Caki2 (cell line): ENCODE measurements around the gene WDR48. TPM values are rescaled to one million over a fixed set of nuclear protein-coding genes. Genes with fewer than 3 reads are reported as not detected.

Source experiments
- DNase-seq: peaks from one replicate; pipeline ENCODE4 v3.0.0-alpha.2; 2015; ENCODE audit warnings: low read depth
- in situ Hi-C: cut with HindIII; loops from 2 replicates; pipeline ENCODE4 v1.10.0; 2016; ENCODE audit warnings: low sequenced_read_pairs, low pct_unique_long_range_greater_than_20kb, mixed read lengths
- total RNA-seq: library from RNA; depleted of rRNA; stranded (reverse); fragments of >200 nt; shearing (Covaris generic); gene quantifications from 2 replicates; pipeline ENCODE4 v1.2.3, GENCODE V29; 2014; ENCODE audit warnings: low replicate concordance; rRNA removed

Gene WDR48
- 17.5 and 18.2 TPM in 2 replicates for total RNA-seq

DNA sequence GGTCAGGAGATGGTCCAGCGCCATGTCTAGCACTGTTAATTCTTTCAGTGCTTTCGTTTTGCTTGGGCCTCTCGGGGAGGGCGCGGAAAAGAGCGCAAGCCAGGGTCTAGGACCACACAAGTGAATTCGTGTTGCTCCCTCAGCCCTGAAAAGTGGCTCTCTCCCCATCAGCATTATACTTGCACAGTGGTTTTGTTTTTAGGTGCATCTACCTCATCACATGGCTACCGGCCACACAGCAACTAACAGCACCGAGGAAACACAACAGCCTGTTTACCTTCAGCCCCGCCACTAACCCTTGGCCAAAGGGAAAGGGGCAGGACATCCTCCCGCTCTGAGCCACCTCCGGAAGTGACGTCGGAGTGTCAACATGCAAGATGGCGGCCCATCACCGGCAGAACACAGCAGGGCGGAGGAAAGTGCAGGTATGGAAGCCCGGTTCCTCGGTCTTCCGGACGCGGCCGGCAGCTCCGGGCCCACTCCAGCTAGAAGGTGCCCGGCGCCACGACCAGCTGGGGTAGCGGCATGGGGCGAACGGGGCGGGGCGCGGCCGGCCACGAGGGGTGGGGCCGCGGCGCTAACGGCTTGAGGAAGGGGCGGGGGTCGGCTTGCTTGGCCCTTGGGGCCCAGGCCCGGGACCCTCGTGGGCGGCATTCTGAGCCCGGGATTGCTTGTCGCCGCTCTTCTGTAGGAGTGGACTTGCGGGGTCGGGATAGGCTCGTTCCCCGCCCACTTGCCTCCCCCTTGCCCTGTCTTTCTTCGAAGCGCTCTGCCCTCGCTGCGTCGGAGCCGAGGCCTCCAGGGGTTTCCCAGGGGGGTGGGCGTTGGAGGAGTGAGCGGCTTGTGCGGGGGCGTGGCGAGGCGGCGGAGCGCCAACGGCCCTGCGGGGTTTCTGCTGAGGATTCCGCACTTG lies at the start of gene WDR48, which contains the start of gene SCN11A:
TSS of gene WDR48 (plus strand) at position 368 of the 913 bp plus-strand sequence. CDS start at position 378, 10 bp downstream.
TSS of gene SCN11A (minus strand) at position 296 of the 913 bp plus-strand sequence. CDS start 101,582 bp downstream, outside the sequence.
- in situ Hi-C loops: no loop called here
- peak; percentile 77 for DNase-seq

DNA sequence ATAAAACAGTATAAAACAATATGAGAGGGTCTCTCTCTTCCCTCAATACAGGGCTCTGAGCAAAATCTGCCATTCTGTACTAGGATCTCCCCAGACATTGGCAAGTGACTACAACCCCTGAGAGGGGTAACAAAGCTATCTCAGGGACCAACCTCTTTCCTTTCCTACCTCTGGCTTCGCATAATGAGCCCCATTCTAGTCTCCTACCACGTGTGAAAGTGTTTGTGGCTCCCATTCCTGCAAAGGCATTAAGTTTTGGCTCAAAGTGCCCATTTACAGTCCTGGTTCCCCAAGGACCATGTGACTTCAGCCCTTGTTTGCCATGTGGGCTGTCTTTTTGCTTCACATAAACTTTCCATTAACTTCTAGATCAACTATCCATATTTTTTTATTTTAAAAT lies 46.5 kb upstream of the WDR48 start:
- no peak for DNase-seq
- in situ Hi-C loops: no loop called here

DNA sequence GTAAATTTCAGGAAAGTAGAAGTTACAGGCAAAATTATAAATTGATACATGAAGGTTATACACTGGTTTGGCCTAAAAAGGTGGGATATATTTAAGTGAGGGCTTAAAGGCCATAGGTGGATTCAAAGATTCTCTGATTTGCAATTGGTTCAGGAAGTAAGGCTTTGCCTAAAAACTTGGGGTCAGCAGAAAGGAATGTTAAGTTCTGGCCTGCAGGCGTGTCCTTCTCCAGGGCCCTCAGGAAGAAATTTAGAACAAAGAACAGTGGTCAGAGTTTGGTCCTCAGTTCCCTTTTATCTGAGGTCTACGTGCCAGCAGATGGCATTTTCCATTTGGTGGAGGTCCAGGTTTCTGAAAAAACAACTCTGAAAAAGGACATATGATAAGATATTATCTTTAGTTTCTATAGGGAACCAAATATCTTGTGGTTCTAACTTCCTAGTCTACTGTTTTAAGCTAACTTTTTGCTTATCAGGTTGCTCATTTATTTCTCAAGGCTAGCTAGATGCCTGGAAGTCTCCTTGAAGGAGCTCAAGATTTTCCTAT lies 40.6 kb upstream of the WDR48 start:
- in situ Hi-C loops: no loop called here
- no peak for DNase-seq

DNA sequence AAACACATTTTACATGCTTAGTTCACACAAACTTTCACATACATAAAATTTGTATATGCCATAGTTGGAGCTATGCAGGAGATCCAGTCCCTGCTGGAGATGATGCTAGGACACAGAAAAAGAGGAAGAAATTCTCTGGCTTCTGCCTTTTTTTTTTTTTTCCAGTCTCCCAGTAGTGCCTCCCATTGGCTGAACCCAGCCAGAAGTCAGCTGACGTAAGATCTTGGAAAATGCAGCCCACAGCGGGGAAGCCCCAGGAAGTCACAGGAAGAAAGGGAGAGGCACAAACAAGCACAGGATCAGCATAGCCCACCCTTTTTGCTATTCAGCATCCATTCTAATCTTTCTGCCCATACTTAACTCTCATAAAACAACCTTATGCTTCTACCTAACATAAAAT lies 38.5 kb upstream of the WDR48 start:
- in situ Hi-C loops: no loop called here
- no peak for DNase-seq

DNA sequence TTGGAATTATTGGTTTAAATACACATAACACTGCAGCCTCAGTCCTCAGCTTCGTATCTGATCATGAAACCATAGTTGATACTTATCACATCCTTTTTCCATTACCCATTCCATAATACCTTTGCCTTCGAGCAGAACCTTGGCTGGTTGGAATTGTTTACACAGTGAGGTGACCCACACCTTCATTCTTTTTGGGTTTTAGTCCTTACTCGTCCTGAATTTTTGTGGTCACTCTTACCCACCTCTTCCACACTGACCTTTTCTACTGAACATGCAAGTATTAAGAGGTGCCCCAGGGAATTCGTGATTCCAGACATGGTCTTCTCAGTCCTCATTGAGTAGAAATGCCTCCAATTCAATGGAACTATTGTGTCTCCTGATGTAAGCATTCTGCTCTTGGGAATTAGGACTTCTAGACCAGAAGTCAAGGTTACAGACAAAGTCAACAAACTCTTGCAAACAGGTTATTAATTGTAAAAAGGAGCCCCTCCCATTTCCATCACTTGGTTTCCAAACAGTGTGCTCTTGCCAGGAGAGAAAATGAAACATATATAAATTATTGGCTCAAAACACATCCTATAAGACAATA lies 37.8 kb upstream of the WDR48 start:
- no peak for DNase-seq
- in situ Hi-C loops: no loop called here

DNA sequence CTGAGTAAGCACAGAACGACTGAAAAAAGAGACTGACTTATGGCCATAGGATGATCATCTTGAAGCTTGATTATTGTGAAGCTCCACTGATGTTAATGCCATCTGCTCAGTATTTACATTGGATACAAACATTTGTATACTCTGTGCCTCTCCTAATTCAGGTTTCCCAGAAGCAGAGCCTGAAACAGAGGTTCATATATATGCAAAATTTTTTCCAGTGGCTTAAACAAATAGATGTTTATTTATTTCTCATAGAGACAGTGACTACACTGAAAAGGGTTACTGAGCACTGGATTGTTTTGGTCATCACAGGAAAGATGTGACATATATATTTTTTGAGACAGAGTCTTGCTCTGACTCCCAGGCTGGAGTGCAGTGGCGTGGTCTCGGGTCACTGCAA lies 36.4 kb upstream of the WDR48 start:
- no peak for DNase-seq
- in situ Hi-C loops: no loop called here

DNA sequence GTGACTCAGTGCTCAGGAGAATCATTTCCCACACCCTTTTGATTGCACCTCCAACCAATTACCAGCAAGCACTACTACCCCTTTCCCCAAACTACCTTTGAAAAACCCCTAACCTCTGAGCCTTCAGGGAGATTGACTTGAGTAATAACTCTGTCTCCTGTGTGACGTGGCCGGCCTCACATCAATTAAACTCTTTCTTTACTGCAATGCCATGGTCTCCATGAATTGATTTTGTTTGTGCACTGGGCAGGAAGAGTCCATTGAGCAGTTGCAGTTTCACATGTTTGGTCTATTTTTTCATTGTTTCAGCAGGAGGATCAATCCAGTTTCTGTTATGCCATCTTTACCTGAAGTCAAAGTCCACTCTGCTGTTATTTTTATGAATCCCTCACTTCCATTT lies 32.5 kb upstream of the WDR48 start:
- in situ Hi-C loops: no loop called here
- DNase-seq: no peak

DNA sequence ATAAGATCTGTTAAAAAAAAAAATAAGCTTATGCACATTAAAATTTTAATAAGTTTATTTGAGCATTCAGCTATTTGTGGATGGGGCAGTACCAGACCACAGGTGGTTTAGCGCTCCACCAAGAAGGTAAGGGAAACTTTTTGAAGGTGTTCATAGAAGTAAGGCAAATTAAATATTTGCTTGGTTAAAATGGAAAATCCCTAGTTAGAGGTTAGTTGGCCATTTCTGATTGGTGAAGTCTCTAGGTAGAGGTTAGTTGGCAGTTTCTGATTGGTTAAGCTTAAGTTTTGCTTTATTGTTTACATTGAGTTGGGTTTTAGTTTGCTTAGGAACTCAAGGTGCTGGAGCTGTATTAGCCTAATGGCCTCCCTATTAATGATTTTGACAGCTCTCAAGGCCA lies 30.8 kb upstream of the WDR48 start:
- no peak for DNase-seq
- in situ Hi-C loops: no loop called here

DNA sequence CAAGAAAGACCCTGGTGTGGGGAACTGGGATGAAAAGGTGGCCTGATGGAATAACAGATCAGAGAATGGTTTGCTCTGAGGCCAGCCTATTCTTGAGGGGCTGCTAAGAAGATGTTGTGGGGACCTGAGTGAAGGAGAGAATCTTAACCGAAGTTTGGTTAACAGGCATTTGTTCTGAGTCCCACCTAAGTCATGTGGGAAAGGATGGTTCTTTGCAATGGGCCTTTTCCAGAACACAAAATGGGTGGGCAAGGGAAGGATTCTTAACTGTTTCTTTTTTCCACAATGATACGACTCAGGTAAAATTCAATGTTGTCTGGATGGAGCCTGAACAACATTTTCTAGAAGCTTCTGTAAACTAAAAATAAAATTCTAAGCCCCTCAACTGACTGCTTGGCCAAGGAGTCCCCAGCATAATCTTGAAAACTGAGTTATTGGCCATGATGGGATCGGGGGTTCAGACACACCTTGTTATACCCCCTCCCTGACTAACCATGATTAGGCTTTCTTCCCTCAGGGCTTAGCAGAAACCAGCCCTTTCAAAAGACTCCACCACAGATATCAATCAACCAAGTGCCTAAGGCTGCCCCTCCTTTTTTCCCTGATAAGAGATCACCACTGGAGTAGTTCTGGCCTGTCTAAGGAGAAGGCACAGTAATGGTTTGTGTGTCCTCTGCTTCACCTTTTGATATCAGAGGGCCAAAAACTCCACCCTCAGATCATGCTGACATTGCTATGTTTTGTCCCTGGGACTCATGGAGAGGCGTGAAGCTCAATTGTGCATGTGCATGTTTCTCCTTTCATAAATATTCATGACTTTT lies 30.1 kb upstream of the WDR48 start:
- in situ Hi-C loops: no loop called here

DNA sequence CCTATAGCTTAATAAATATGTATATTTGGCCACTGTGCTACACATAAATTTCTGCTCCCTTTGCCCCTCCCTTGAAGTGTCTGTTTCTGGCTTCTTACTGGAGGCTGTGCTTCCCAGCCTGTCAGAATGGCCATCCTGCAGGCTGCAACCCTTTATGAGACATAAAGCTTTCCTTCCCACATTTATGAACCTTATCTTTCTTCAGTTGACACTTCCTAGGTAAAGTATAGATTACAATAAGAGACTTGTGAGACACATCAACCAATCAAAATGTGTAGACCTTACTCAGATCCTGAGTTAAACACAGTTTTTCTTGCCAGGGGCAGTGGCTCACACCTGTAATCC lies 29.6 kb upstream of the WDR48 start:
- in situ Hi-C loops: no loop called here
- no peak for DNase-seq

More for the DNA sequence above, 30.1 kb upstream of the WDR48 start:
- DNase-seq: no peak

DNA sequence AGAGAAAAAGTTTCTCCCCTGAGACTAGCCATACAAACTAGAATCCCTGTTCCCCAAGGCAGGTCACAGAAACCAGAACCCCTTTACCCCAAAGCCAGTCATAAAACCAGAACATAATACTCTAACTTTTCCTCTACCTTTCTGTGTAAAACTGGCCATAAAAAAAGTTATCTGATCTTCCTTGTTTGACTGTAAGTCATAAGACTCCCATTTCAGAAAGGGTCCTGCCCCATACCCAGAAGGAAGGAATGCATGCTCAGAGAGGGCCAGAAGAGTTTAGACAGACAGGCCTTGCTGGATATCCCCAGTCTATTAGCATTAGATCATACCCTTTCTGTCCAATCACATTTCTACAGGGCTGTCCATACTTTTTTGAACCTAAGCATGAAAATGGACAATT lies 27.3 kb upstream of the WDR48 start:
- in situ Hi-C loops: no loop called here
- DNase-seq: no peak

DNA sequence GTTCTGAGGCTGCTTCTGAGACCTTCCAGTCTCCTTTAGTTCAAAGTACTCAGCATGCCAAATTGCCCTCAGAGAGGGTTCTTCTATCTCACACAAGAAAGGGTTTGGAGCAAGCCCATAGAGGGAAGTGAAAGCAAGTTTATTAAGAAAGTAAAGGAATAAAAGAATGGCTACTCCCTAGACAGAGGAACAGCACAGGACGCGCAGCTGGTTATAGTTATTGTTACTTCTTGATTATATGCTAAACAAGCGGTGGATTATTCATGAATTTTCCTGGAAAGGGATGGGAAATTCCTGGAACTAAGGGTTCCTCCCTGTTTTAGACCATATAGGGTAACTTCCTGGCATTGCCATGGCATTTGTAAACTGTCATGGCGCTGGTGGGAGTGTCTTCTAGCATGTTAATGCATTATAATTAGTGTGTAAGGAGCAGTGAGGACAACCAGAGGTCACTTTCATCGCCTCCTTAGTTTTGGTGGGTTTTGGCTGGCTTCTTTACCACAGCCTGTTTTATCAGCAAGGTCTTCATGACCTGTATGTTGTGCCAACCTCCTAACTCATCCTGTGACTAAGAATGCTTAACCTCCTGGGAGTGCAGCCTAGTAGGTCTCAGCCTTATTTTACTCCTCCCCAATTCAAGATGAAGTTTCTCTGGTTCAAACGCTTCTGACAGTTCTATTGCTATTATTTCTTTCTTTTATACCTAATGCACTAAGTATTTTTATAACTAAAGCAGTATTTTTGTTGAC lies 26.4 kb upstream of the WDR48 start:
- in situ Hi-C loops: no loop called here
- no peak for DNase-seq

DNA sequence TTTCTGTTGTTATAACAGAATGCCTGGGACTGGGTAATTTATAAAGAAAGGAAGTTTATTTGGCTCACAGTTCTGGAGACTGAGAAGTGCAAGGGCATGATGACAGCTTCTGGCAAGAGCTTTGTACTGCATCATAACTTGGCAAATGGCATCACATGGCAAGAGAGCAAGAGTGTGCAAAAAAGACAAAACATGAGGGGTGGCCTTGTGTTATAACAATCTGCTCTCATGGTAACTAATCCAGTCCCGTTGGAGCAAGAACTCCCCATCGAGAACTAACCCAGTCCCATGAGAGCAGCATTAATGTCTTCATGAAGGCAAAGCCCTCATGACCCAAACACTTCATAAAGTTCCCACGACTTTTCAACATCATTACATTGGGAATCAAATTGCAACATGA lies 23.3 kb upstream of the WDR48 start:
- DNase-seq: no peak
- in situ Hi-C loops: no loop called here

DNA sequence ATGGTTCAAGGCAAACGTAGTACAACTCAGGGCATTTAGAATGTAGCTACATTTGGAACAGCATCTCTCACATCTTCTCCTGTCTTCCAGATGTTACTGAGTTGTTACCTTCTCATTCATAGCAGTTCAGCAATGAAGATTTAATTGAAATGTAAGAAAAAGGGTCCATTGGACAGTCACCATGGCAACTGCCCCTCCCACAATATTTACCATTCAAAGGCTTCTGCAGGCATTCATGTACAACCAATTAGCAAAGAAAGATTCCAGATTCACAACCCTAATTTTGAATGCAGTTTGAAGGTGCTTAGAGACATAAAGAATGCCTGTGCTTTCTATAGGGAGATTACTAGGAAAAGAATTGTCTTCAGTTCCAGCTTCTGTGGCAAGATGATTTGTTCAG lies 22.3 kb upstream of the WDR48 start:
- DNase-seq: no peak
- in situ Hi-C loops: no loop called here

DNA sequence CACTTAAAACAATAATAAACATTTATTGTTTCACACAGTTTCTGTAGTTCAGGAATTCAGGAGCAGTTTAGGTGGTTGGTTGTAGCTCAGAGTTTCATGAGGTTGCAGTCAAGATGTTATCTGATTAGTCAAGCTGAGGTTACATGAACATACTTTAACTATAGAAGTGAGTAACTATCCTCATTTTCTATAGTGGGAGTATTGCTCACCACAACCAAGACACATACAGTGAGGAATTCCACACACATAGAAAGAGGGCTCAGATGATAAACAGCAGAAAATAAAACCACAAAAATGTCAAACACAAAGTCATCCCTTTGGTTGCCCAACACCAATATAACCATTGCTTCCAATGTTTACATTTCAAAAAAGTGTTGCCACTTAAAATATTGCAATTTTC lies 13.7 kb upstream of the WDR48 start:
- in situ Hi-C loops: no loop called here
- DNase-seq: no peak

DNA sequence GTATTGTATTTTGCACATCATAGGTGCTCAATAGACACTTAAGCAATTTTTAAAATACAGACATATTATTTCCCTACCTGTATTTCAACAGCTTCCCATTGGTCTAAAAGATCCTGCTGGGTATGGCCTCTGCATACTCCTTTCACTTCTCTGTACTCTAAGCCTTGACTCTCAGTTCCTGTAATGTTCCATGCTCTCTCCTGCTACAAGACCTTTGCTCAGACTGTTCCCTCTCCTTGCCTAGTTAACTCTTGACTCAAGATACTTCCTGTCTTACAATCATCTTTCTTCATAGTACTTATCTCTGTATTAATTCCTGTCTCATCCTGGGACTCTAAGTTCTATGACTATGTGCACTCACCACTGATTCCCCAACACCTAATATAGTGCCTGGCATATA lies 1.8 kb upstream of the WDR48 start:
- DNase-seq: no peak
- in situ Hi-C loops: no loop called here

DNA sequence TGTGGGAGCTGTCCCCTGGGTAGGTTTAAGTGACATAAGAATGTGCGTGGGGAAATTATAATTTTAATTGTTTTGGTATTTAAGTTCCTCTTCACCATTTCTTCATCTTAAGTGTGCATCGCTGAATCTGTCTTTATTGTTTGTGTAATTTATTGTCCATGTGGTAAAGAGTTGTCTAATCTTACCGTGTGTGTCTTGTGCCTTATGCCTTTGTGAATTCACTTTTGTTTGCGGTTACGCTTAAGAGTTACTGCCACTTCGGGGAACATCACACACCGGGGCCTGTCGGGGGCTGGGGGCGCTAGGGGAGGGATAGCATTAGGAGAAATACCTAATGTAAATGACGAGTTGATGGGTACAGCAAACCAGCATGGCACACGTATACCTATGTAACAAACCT lies 767 bp downstream of the WDR48 start:
- no peak for DNase-seq
- in situ Hi-C loops: no loop called here

DNA sequence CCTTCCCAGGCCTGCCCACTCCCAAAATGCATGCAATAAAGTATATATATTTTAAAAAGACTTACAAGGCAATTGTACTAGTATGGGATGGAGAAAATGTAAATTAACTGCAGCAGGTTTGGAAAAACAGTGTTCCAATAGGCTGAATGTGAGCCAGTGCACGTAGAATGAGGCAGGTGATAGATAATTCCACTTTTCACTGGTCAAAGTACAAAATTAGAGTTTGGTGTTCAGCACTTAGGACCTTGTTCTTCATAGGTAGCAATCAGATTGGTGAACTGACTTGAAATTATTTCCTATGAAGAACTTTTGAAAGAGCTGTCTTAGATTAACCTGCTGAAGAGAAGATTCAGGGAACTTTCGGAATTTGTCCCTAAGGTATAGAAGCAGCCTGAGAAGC lies 1.9 kb downstream of the WDR48 start:
- DNase-seq: no peak
- in situ Hi-C loops: no loop called here
